HCT116 (cell line): Measurements from ENCODE around the gene BCR. TPM values are rescaled to one million over a fixed set of nuclear protein-coding genes. Genes with fewer than 3 reads are reported as not detected.

ENCODE experiments used
- ATAC-seq: fragments of 200-7000 bp; cut with Tn5 transposase; 2 replicates; pipeline ENCODE4 v1.9.1; 2020; ENCODE audit warnings: mild to moderate bottlenecking, moderate library complexity
- BruUV-seq: library from RNA; stranded (reverse); fragments of 400-500 nt; replicated peaks from 2 replicates; lab custom pipeline; 2021; lab: Mats Ljungman, UMichigan
- CTCF ChIA-PET: fragments of 300-600 bp; sonication (Branson Sonifier 250); formaldehyde crosslinking; loops from one replicate; lab custom pipeline; 2021; ENCODE audit warnings: antibody characterized with exemption; lab: Charles Lee
- POLR2A ChIA-PET: fragments of 300-600, 350-600 bp; sonication (Branson Sonifier 250); formaldehyde crosslinking; loops from one replicate; lab custom pipeline; 2021; ENCODE audit warnings: antibody characterized with exemption; lab: Charles Lee
- RAD21 ChIA-PET, 2 experiments: fragments of 300-600 bp; sonication (Branson Sonifier 250); formaldehyde crosslinking; loops; one replicate each; lab custom pipeline; 2023; ENCODE audit warnings: low total read pairs in 2 of 2; ENCODE audit not compliant: uncharacterized antibody in 2 of 2, unreplicated experiment in 2 of 2, low non-redundant PET in 1 of 2; lab: Charles Lee
- DNase-seq: peaks from one replicate; pipeline ENCODE4 v3.0.0-alpha.2; 2010; ENCODE audit warnings: low read depth, low spot score
- H2AFZ ChIP-seq: fragments of 200-600 bp; shearing (Covaris generic), sonication (generic); 2 replicates; pipeline ENCODE4 v1.6.1; 2017; ENCODE audit warnings: low read depth, mixed run types, mixed read lengths, antibody characterized with exemption, low read length; ENCODE audit not compliant: poor library complexity, severe bottlenecking
- H3K27ac ChIP-seq: 2 replicates; pipeline ENCODE4 v1.5.1; 2012; ENCODE audit warnings: low read depth, low read length
- H3K27me3 ChIP-seq: fragments of 200-600 bp; sonication (generic); 2 replicates; pipeline ENCODE4 v1.6.1; 2016; ENCODE audit warnings: mixed run types, low read length, mixed read lengths; ENCODE audit not compliant: insufficient read depth
- H3K36me3 ChIP-seq, 2 experiments: fragments of 200-500 bp in 1 of 2; fragments of 200-600 bp in 1 of 2; sonication (Bioruptor generic) in 1 of 2; sonication (generic) in 1 of 2; 2 replicates each; pipeline versions ENCODE4 v1.5.1 to v1.6.1; 2014 to 2016; ENCODE audit warnings: low read length in 2 of 2, inconsistent platforms in 1 of 2, mixed read lengths in 1 of 2, mixed run types in 1 of 2; ENCODE audit not compliant: insufficient read depth in 2 of 2, control insufficient read depth in 1 of 2
- H3K4me1 ChIP-seq, 2 experiments: fragments of 200-600 bp in 1 of 2; sonication (generic) in 1 of 2; 2 replicates each; pipeline versions ENCODE4 v1.5.1 to v1.6.1; 2012 to 2017; ENCODE audit warnings: low read length in 2 of 2, inconsistent platforms in 1 of 2, mild to moderate bottlenecking in 1 of 2, mixed read lengths in 1 of 2, mixed run types in 1 of 2, moderate library complexity in 1 of 2; ENCODE audit not compliant: insufficient read depth in 2 of 2, control insufficient read depth in 1 of 2
- H3K4me2 ChIP-seq: fragments of 200-600 bp; sonication (generic); 2 replicates; pipeline ENCODE4 v1.6.1; 2017; ENCODE audit warnings: mixed run types, low read length, mixed read lengths
- H3K4me3 ChIP-seq, 2 experiments: fragments of 200-600 bp in 1 of 2; sonication (generic) in 1 of 2; replicated peaks in 1 of 2; 2 replicates each; pipeline ENCODE4 v1.5.1; 2011 to 2016; ENCODE audit warnings: low read length in 2 of 2, control low read depth in 1 of 2, low read depth in 1 of 2, mild to moderate bottlenecking in 1 of 2, mixed read lengths in 1 of 2, mixed run types in 1 of 2
- H3K79me2 ChIP-seq: fragments of 200-600 bp; sonication (generic); 2 replicates; pipeline ENCODE4 v1.6.1; 2017; ENCODE audit warnings: mild to moderate bottlenecking, mixed run types, low read length, moderate library complexity, mixed read lengths; ENCODE audit not compliant: insufficient read depth
- H3K9ac ChIP-seq: fragments of 200-600 bp; sonication (generic); 2 replicates; pipeline ENCODE4 v1.6.1; 2016; ENCODE audit warnings: low read length, mixed read lengths
- H3K9me2 ChIP-seq: fragments of 200-600 bp; sonication (generic), shearing (Covaris generic); 2 replicates; pipeline ENCODE4 v1.6.1; 2017; ENCODE audit warnings: mixed run types, mild to moderate bottlenecking, moderate library complexity; ENCODE audit not compliant: insufficient read depth
- H3K9me3 ChIP-seq, 2 experiments: fragments of 200-500 bp in 1 of 2; fragments of 200-600 bp in 1 of 2; sonication (Bioruptor generic) in 1 of 2; sonication (generic) in 1 of 2; 2 replicates each; pipeline ENCODE4 v1.6.1; 2014 to 2017; ENCODE audit warnings: low read length in 2 of 2, mixed read lengths in 2 of 2, inconsistent platforms in 1 of 2, low read depth in 1 of 2, mild to moderate bottlenecking in 1 of 2, mixed run types in 1 of 2, moderate library complexity in 1 of 2; ENCODE audit not compliant: control insufficient read depth in 1 of 2, insufficient read depth in 1 of 2
- H4K20me1 ChIP-seq: fragments of 200-600 bp; sonication (generic), shearing (Covaris generic); 2 replicates; pipeline ENCODE4 v1.6.1; 2017; ENCODE audit warnings: mixed run types, mild to moderate bottlenecking, moderate library complexity; ENCODE audit not compliant: insufficient read depth
- CBX3 ChIP-seq: IDR thresholded peaks from 2 replicates; pipeline ENCODE4 v1.6.1; 2012; ENCODE audit warnings: low read depth
- CEBPB ChIP-seq: IDR thresholded peaks from 2 replicates; pipeline ENCODE4 v1.6.1; 2012; ENCODE audit warnings: low read depth
- CTCF ChIP-seq, 3 experiments: fragments of 200-600 bp in 1 of 3; sonication (generic) in 1 of 3; IDR thresholded peaks in 2 of 3; conservative IDR thresholded peaks in 1 of 3; 2 replicates each; pipeline ENCODE4 v1.5.1; 2012 to 2017; ENCODE audit warnings: low read depth in 2 of 3, low read length in 2 of 3, antibody characterized with exemption in 1 of 3, borderline replicate concordance in 1 of 3, control low read depth in 1 of 3, mild to moderate bottlenecking in 1 of 3, mixed read lengths in 1 of 3, mixed run types in 1 of 3, moderate library complexity in 1 of 3; ENCODE audit not compliant: insufficient read depth in 1 of 3
- ELF1 ChIP-seq: IDR thresholded peaks from 2 replicates; pipeline ENCODE4 v1.6.1; 2012; ENCODE audit warnings: low read depth, borderline replicate concordance
- EZH2 ChIP-seq: fragments of 200-600 bp; sonication (generic); IDR thresholded peaks from 2 replicates; pipeline ENCODE4 v1.6.1; 2017; ENCODE audit warnings: antibody characterized with exemption, mixed run types
- EZH2phosphoT487 ChIP-seq: fragments of 200-600 bp; IDR thresholded peaks from 2 replicates; pipeline ENCODE4 v1.6.1; 2018; ENCODE audit warnings: antibody characterized with exemption, borderline replicate concordance
- JUND ChIP-seq: IDR thresholded peaks from 2 replicates; pipeline ENCODE4 v1.6.1; 2012
- MAX ChIP-seq: IDR thresholded peaks from 2 replicates; pipeline ENCODE4 v1.6.1; 2012
- POLR2A ChIP-seq: IDR thresholded peaks from 2 replicates; pipeline ENCODE4 v1.7.0; 2011; ENCODE audit warnings: borderline replicate concordance; ENCODE audit not compliant: insufficient read depth, insufficient read length; ENCODE audit errors: extremely low read depth
- POLR2AphosphoS5 ChIP-seq: IDR thresholded peaks from 2 replicates; pipeline ENCODE4 v1.6.1; 2011; ENCODE audit warnings: mild to moderate bottlenecking, low read depth, low read length, moderate library complexity
- RAD21 ChIP-seq: IDR thresholded peaks from 2 replicates; pipeline ENCODE4 v1.6.1; 2012; ENCODE audit warnings: low read depth, mild to moderate bottlenecking
- REST ChIP-seq: IDR thresholded peaks from 2 replicates; pipeline ENCODE4 v1.6.1; 2012; ENCODE audit warnings: low read depth
- SIN3A ChIP-seq: IDR thresholded peaks from 2 replicates; pipeline ENCODE4 v1.6.1; 2012; ENCODE audit warnings: low read depth
- SP1 ChIP-seq: IDR thresholded peaks from 2 replicates; pipeline ENCODE4 v1.6.1; 2012; ENCODE audit warnings: low read depth
- SRF ChIP-seq: IDR thresholded peaks from 2 replicates; pipeline ENCODE4 v1.6.1; 2012; ENCODE audit warnings: low read depth
- YY1 ChIP-seq: IDR thresholded peaks from 2 replicates; pipeline ENCODE4 v1.6.1; 2011; ENCODE audit warnings: low read length, low read depth, moderate library complexity, mild to moderate bottlenecking; ENCODE audit not compliant: insufficient replicate concordance; ENCODE audit errors: extremely low read depth
- ZNF274 ChIP-seq: fragments of 200-500 bp; sonication (Bioruptor generic); IDR thresholded peaks from 2 replicates; pipeline ENCODE4 v1.6.1; 2014; ENCODE audit warnings: mild to moderate bottlenecking, low read depth, low read length, inconsistent platforms
- intact Hi-C: fragments of 100-400 bp; cut with micrococcal nuclease; formaldehyde crosslinking; loops from 2 replicates; pipeline ENCODE4 v1.10.0; 2022
- total RNA-seq: library from RNA; stranded (reverse); gene quantifications from one replicate; pipeline ENCODE4 v1.2.1, GENCODE V29; 2021; ENCODE audit not compliant: unreplicated experiment

Gene BCR
- total RNA-seq, 1 experiment from 2014 or later = 39.7 TPM

GRCh38 chr22:23218867-23219251 is 38.5 kb downstream of the BCR start:
- Histone ChIP-seq H3K9me2 (no peaks in the 10 kb centered on the region), H3K4me1 (peaks cover 16 to 36% of the 10 kb centered on the region in 2 experiments), H3K36me3 (no peaks in the 10 kb centered on the region), H3K27me3 (no peaks in the 10 kb centered on the region), H3K9me3 (no peaks in the 10 kb centered on the region), H3K4me2 (no peak overlapping the region; the same call in 1 of the 2 replicates), H2AFZ (no peak overlapping the region), H3K79me2 (peaks cover 100% of the 10 kb centered on the region), H3K4me3 (no peak overlapping the region), H3K27ac (no peak overlapping the region), H3K9ac (no peak overlapping the region), H4K20me1 (no peaks in the 10 kb centered on the region)
- ATAC-seq (no peak), DNase-seq (no peak)
- ChIA-PET CTCF (no interaction called here), POLR2A (no interaction called here), RAD21 (no interaction called here)
- intact Hi-C loops = no loop called here
- no TSS peak for BruUV-seq
- TF ChIP-seq EZH2phosphoT487 (no peak), MAX (no peak), YY1 (no peak), ZNF274 (no peak), SP1 (no peak), SRF (no peak), EZH2 (no peak)

- BruUV-seq = no TSS peak
- intact Hi-C loops = no loop called here
- H3K4me1 ChIP-seq = peaks cover 16 to 36% of the 10 kb centered on the region in 2 experiments
- TF ChIP-seq ELF1 (no peak), CTCF (IDR thresholded peaks at IDR 0.05 in 2 of 3, conservative IDR thresholded peaks at IDR 0.05 in 1 of 3; ENCODE audit: borderline replicate concordance in 1 of 3, insufficient read depth in 1 of 3, low read depth in 2 of 3, low read length in 2 of 3) (no peak), REST (no peak), CBX3 (no peak), ZNF274 (no peak), MAX (no peak), CEBPB (no peak), RAD21 (no peak), POLR2A (no peak), SIN3A (no peak), JUND (no peak), POLR2AphosphoS5 (no peak)
These were observed 39.0 kb downstream of the BCR start for GRCh38 chr22:23219317-23219716.

More at GRCh38 chr22:23219317-23219716, 39.0 kb downstream of the BCR start:
- H3K9me3 ChIP-seq = no peaks in the 10 kb centered on the region
- no peak overlapping the region for H3K9ac ChIP-seq
- RAD21 ChIA-PET = no interaction called here
- ATAC-seq (no peak), DNase-seq (no peak)
- H2AFZ ChIP-seq = no peak overlapping the region
- no peaks in the 10 kb centered on the region for H4K20me1 ChIP-seq
- CTCF ChIA-PET = interaction anchor here (0.6 kb wide), 1 partner anchor 194 kb away, joined by 3 read pairs; no protein-coding TSS in a partner anchor
- H3K4me3 ChIP-seq = no peak overlapping the region
- POLR2A ChIA-PET = no interaction called here
- H3K27ac ChIP-seq = no peak overlapping the region
- peak overlapping the region; percentile 10; the same call in 1 of the 2 replicates for H3K4me2 ChIP-seq
- no peaks in the 10 kb centered on the region for H3K36me3 ChIP-seq
- no peaks in the 10 kb centered on the region for H3K9me2 ChIP-seq
- peaks cover 100% of the 10 kb centered on the region for H3K79me2 ChIP-seq
- H3K27me3 ChIP-seq = no peaks in the 10 kb centered on the region
